ENCODE data around the gene ABHD15.

ABHD15 gene

GRCh38 chr17:29579866-29580771 lies 13.3 kb upstream of the ABHD15 start:
- TF ChIP-seq CREB1 (IDR thresholded peaks at IDR 0.05; ENCODE audit: low read depth) = no peak
- peak; percentile 50; the same call in 1 of the 2 replicates for TF ChIP-seq USF1 (IDR thresholded peaks at IDR 0.05)
- TF ChIP-seq MAX (IDR thresholded peaks at IDR 0.05) = peak; percentile 89
- no peak for TF ChIP-seq NFIC (IDR thresholded peaks at IDR 0.05)
- TF ChIP-seq RAD21 (IDR thresholded peaks at IDR 0.05; ENCODE audit: low read depth) = peak; percentile 93
- no peak for TF ChIP-seq TAF1 (IDR thresholded peaks at IDR 0.05; ENCODE audit: low read depth)

GRCh38 chr17:29578626-29579485 lies 12.0 kb upstream of the ABHD15 start:
- TF ChIP-seq MAX (IDR thresholded peaks at IDR 0.05) (no peak), TAF1 (IDR thresholded peaks at IDR 0.05; ENCODE audit: low read depth) (no peak), REST (IDR thresholded peaks at IDR 0.05; ENCODE audit: low read depth) (no peak), NFIC (IDR thresholded peaks at IDR 0.05) (no peak), USF1 (IDR thresholded peaks at IDR 0.05) (no peak), ZBTB7A (IDR thresholded peaks at IDR 0.05; ENCODE audit: low read depth) (no peak), CREB1 (IDR thresholded peaks at IDR 0.05; ENCODE audit: low read depth) (no peak), RAD21 (IDR thresholded peaks at IDR 0.05; ENCODE audit: low read depth) (no peak), CEBPB (IDR thresholded peaks at IDR 0.05) (no peak), TEAD4 (IDR thresholded peaks at IDR 0.05) (no peak), YY1 (IDR thresholded peaks at IDR 0.05; ENCODE audit: low read depth) (no peak)

GRCh38 chr17:29577385-29578211 lies 10.8 kb upstream of the ABHD15 start:
- TF ChIP-seq EGR1 (IDR thresholded peaks at IDR 0.05) = no peak
- TF ChIP-seq NFIC (IDR thresholded peaks at IDR 0.05) = no peak
- no peak for TF ChIP-seq CREB1 (IDR thresholded peaks at IDR 0.05; ENCODE audit: low read depth)

- TF ChIP-seq NFIC (IDR thresholded peaks at IDR 0.05) = no peak
Measured at GRCh38 chr17:29577001-29577370, 10.1 kb upstream of the ABHD15 start.

- TF ChIP-seq ZBTB7A (IDR thresholded peaks at IDR 0.05; ENCODE audit: low read depth) (no peak), TEAD4 (IDR thresholded peaks at IDR 0.05) (no peak), REST (IDR thresholded peaks at IDR 0.05; ENCODE audit: low read depth) (no peak)
Measured at GRCh38 chr17:29576214-29577000, 9.6 kb upstream of the ABHD15 start.
